K562 (cell line): ENCODE measurements around the gene P4HTM. TPM values are rescaled to one million over a fixed set of nuclear protein-coding genes. Genes with fewer than 3 reads are reported as not detected.

Source experiments
- EGR1 ChIP-seq: fragments of 450-650 bp; conservative IDR thresholded peaks from 2 replicates; pipeline ENCODE4 v1.6.1; 2017; ENCODE audit warnings: mild to moderate bottlenecking
- GATAD2A ChIP-seq: fragments of 450-650 bp; IDR thresholded peaks from 2 replicates; pipeline ENCODE4 v1.6.1; 2017
- HNRNPH1 ChIP-seq: fragments of 200-400 bp; formaldehyde crosslinking; optimal IDR thresholded peaks from 2 replicates; pipeline ENCODE3; 2017; ENCODE audit warnings: low read depth, mild to moderate bottlenecking, low read length, moderate library complexity
- JUN ChIP-seq, 2 experiments: sonication (generic) in 1 of 2; formaldehyde crosslinking in 1 of 2; IDR thresholded peaks; 2 replicates each; pipeline versions ENCODE4 v1.6.1 to v1.8.0; 2012 to 2022; ENCODE audit warnings: borderline replicate concordance in 2 of 2, mild to moderate bottlenecking in 2 of 2, improper control_type of control experiment in 1 of 2, low read depth in 1 of 2, low read length in 1 of 2, missing genetic modification reagents in 1 of 2
- PHB ChIP-seq: fragments of 250-450 bp; sonication (Bioruptor Pico); IDR thresholded peaks from 2 replicates; pipeline ENCODE4 v1.5.0; 2021
- PHF21A ChIP-seq: fragments of 450-650 bp; IDR thresholded peaks from 2 replicates; pipeline ENCODE4 v1.6.1; 2017; ENCODE audit warnings: low read depth, borderline replicate concordance
- POLR2B ChIP-seq: fragments of 450-650 bp; IDR thresholded peaks from 2 replicates; pipeline ENCODE4 v1.6.1; 2018; ENCODE audit warnings: low read depth; ENCODE audit not compliant: partially characterized antibody
- PYGO2 ChIP-seq: fragments of 450-650 bp; IDR thresholded peaks from 2 replicates; pipeline ENCODE4 v1.6.1; 2016; ENCODE audit warnings: mild to moderate bottlenecking, missing genetic modification characterization, moderate library complexity, missing compliant biosample characterization
- ZFP36 ChIP-seq: fragments of 150-350 bp; IDR thresholded peaks from 2 replicates; pipeline ENCODE4 v1.6.1; 2018; ENCODE audit warnings: low read length, low read depth; ENCODE audit not compliant: partially characterized antibody
- polyA plus RNA-seq, 8 experiments: library from polyadenylated mRNA; depleted of rRNA in 4 of 8; stranded (reverse) in 5 of 8; unstranded in 3 of 8; fragments of >200 nt; fragmentation: Nextera tagmentation in 2 of 8; fragmentation: Illumina TruSeq in 1 of 8; extraction: Ambion mirVana in 2 of 8; extraction: Trizol in 1 of 8; gene quantifications; 2 replicates each; pipeline versions ENCODE4 v1.2.1 to v1.2.3, GENCODE V29; 2011 to 2014; ENCODE audit warnings: inconsistent platforms in 1 of 8, missing spikeins in 1 of 8
- total RNA-seq, 7 experiments: library from RNA; depleted of rRNA in 6 of 7; stranded (reverse); fragments of >200 nt in 6 of 7; fragmentation: Illumina TruSeq in 2 of 7; extraction: Trizol in 2 of 7; gene quantifications; 2 replicates each; pipeline versions ENCODE4 v1.2.1 to v1.2.3, GENCODE V29; 2011 to 2021; ENCODE audit warnings: low replicate concordance in 1 of 7
- TF ChIP-seq, protein P1 (sequence below): fragments of 200-800 bp; sonication (Bioruptor generic); IDR thresholded peaks from 2 replicates; pipeline ENCODE4 v1.6.1; 2017; ENCODE audit warnings: missing genetic modification characterization, missing compliant biosample characterization
- TF ChIP-seq, protein P2 (sequence below): fragments of 150-350 bp; conservative IDR thresholded peaks from 2 replicates; pipeline ENCODE4 v1.6.1; 2014; ENCODE audit warnings: low read length
- TF ChIP-seq, protein P3 (sequence below): fragments of 450-650 bp; IDR thresholded peaks from 2 replicates; pipeline ENCODE4 v1.7.1; 2018; ENCODE audit warnings: mild to moderate bottlenecking, low read depth; ENCODE audit not compliant: partially characterized antibody
- TF ChIP-seq, protein P4 (sequence below): fragments of 250-450 bp; sonication (Bioruptor Pico); IDR thresholded peaks from 2 replicates; pipeline ENCODE4 v1.4.0; 2020; ENCODE audit warnings: mild to moderate bottlenecking, moderate library complexity

The P4HTM gene
- total and polyA plus RNA-seq, 9 of the 15 experiments (the other 6 are each of a cell fraction or from before 2014, with no cell fraction given): 0.09 to 0.66 (median 0.25) TPM; not detected in 2

DNA sequence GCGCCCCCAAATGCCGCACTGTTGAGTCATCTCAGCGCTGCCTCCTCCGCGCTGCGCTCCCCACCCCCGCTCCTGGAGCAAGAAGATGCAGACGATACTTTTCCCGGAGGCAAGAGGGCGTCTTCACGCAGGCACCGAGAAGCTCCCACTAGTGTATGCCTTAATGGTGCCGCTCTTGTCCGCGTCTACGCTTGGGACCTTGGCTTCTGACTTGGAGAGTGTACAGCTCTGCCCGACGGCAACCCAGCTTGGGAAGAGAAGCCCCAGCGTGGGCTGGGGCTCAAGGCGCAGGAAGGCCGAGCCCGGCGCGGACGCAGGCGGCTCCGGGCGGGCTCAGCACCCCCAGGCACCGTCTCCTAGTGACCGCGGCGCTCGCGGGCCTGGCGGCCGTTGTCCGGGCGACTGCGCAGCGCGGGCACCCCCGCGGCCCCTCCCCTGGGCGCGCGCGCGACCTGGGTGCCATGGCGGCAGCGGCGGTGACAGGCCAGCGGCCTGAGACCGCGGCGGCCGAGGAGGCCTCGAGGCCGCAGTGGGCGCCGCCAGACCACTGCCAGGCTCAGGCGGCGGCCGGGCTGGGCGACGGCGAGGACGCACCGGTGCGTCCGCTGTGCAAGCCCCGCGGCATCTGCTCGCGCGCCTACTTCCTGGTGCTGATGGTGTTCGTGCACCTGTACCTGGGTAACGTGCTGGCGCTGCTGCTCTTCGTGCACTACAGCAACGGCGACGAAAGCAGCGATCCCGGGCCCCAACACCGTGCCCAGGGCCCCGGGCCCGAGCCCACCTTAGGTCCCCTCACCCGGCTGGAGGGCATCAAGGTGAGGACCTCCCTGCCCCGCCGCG lies at the start of gene P4HTM (continued):
- peak; percentile 90 for TF ChIP-seq JUN (IDR thresholded peaks at IDR 0.05; ENCODE audit: borderline replicate concordance, low read depth, low read length)
- no peak for TF ChIP-seq JUN (CRISPR knock-in tag; IDR thresholded peaks at IDR 0.05; ENCODE audit: borderline replicate concordance)
- TF ChIP-seq ZFP36: peak; percentile 40
- peak; percentile 98 for TF ChIP-seq EGR1
- TF ChIP-seq, protein P1, sequence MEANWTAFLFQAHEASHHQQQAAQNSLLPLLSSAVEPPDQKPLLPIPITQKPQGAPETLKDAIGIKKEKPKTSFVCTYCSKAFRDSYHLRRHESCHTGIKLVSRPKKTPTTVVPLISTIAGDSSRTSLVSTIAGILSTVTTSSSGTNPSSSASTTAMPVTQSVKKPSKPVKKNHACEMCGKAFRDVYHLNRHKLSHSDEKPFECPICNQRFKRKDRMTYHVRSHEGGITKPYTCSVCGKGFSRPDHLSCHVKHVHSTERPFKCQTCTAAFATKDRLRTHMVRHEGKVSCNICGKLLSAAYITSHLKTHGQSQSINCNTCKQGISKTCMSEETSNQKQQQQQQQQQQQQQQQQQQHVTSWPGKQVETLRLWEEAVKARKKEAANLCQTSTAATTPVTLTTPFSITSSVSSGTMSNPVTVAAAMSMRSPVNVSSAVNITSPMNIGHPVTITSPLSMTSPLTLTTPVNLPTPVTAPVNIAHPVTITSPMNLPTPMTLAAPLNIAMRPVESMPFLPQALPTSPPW (CRISPR knock-in tag): peak; percentile 62
- TF ChIP-seq, protein P2, sequence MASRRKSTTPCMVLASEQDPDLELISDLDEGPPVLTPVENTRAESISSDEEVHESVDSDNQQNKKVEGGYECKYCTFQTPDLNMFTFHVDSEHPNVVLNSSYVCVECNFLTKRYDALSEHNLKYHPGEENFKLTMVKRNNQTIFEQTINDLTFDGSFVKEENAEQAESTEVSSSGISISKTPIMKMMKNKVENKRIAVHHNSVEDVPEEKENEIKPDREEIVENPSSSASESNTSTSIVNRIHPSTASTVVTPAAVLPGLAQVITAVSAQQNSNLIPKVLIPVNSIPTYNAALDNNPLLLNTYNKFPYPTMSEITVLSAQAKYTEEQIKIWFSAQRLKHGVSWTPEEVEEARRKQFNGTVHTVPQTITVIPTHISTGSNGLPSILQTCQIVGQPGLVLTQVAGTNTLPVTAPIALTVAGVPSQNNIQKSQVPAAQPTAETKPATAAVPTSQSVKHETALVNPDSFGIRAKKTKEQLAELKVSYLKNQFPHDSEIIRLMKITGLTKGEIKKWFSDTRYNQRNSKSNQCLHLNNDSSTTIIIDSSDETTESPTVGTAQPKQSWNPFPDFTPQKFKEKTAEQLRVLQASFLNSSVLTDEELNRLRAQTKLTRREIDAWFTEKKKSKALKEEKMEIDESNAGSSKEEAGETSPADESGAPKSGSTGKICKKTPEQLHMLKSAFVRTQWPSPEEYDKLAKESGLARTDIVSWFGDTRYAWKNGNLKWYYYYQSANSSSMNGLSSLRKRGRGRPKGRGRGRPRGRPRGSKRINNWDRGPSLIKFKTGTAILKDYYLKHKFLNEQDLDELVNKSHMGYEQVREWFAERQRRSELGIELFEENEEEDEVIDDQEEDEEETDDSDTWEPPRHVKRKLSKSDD: peak; percentile 73; the same call in 1 of the 2 replicates
- TF ChIP-seq, protein P3, sequence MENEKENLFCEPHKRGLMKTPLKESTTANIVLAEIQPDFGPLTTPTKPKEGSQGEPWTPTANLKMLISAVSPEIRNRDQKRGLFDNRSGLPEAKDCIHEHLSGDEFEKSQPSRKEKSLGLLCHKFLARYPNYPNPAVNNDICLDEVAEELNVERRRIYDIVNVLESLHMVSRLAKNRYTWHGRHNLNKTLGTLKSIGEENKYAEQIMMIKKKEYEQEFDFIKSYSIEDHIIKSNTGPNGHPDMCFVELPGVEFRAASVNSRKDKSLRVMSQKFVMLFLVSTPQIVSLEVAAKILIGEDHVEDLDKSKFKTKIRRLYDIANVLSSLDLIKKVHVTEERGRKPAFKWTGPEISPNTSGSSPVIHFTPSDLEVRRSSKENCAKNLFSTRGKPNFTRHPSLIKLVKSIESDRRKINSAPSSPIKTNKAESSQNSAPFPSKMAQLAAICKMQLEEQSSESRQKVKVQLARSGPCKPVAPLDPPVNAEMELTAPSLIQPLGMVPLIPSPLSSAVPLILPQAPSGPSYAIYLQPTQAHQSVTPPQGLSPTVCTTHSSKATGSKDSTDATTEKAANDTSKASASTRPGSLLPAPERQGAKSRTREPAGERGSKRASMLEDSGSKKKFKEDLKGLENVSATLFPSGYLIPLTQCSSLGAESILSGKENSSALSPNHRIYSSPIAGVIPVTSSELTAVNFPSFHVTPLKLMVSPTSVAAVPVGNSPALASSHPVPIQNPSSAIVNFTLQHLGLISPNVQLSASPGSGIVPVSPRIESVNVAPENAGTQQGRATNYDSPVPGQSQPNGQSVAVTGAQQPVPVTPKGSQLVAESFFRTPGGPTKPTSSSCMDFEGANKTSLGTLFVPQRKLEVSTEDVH: no peak
- TF ChIP-seq, protein P4, sequence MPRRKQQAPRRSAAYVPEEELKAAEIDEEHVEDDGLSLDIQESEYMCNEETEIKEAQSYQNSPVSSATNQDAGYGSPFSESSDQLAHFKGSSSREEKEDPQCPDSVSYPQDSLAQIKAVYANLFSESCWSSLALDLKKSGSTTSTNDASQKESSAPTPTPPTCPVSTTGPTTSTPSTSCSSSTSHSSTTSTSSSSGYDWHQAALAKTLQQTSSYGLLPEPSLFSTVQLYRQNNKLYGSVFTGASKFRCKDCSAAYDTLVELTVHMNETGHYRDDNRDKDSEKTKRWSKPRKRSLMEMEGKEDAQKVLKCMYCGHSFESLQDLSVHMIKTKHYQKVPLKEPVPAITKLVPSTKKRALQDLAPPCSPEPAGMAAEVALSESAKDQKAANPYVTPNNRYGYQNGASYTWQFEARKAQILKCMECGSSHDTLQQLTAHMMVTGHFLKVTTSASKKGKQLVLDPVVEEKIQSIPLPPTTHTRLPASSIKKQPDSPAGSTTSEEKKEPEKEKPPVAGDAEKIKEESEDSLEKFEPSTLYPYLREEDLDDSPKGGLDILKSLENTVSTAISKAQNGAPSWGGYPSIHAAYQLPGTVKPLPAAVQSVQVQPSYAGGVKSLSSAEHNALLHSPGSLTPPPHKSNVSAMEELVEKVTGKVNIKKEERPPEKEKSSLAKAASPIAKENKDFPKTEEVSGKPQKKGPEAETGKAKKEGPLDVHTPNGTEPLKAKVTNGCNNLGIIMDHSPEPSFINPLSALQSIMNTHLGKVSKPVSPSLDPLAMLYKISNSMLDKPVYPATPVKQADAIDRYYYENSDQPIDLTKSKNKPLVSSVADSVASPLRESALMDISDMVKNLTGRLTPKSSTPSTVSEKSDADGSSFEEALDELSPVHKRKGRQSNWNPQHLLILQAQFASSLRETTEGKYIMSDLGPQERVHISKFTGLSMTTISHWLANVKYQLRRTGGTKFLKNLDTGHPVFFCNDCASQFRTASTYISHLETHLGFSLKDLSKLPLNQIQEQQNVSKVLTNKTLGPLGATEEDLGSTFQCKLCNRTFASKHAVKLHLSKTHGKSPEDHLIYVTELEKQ: no peak
- no peak for TF ChIP-seq PYGO2 (tag)
- TF ChIP-seq PHB (CRISPR knock-in tag): no peak
- TF ChIP-seq POLR2B: no peak
- 0 out of 2 replicates have a peak, but pooled peaks have one; percentile 57 for TF ChIP-seq GATAD2A
- TF ChIP-seq PHF21A: no peak
- TF ChIP-seq HNRNPH1: no peak
